Measurements from ENCODE around the gene EXOC4. TPM values are rescaled to one million over a fixed set of nuclear protein-coding genes. Genes with fewer than 3 reads are reported as not detected.

The EXOC4 gene
- total RNA-seq, 1 experiment from 2014 or later: 75.8 TPM

GRCh38 chr7:133371616-133372015 lies 118.7 kb downstream of the EXOC4 start:
- Histone ChIP-seq H3K27ac (ENCODE audit: insufficient read length, low read depth, low read length) (no peak overlapping the region), H3T11ph (ENCODE audit: low read length) (no peak overlapping the region), H3K79me2 (ENCODE audit: insufficient read depth, low read length) (no peaks in the 10 kb centered on the region), H2BK120ac (ENCODE audit: low read depth, low read length, poor library complexity, severe bottlenecking) (no peak overlapping the region), H3K4me2 (ENCODE audit: insufficient read depth, insufficient read length, low read length) (no peak overlapping the region), H3K79me1 (ENCODE audit: insufficient read depth, low read depth, low read length, poor library complexity, severe bottlenecking) (no peaks in the 10 kb centered on the region), H4K8ac (replicated peaks; ENCODE audit: insufficient read length, low read depth, low read length) (no peak overlapping the region), H4K91ac (ENCODE audit: insufficient read length, low read depth, low read length) (no peak overlapping the region), H2BK12ac (ENCODE audit: insufficient read length, low read depth, low read length) (no peak overlapping the region), H2BK20ac (ENCODE audit: low read depth, low read length, poor library complexity, severe bottlenecking) (no peak overlapping the region), H3K9ac (ENCODE audit: extremely low read depth, insufficient read length, low read length) (no peak overlapping the region), H2AFZ (ENCODE audit: low read length) (no peak overlapping the region), H3K14ac (ENCODE audit: insufficient read depth, low read length) (no peak overlapping the region), H3K23ac (ENCODE audit: insufficient read length, low read depth, low read length) (no peak overlapping the region), H4K5ac (ENCODE audit: insufficient read length, low read depth, low read length) (no peak overlapping the region), H3K27me3 (ENCODE audit: insufficient read depth, low read length) (no peaks in the 10 kb centered on the region), H4K20me1 (ENCODE audit: control insufficient read depth, insufficient read depth, insufficient read length) (no peaks in the 10 kb centered on the region), H3K56ac (ENCODE audit: insufficient read length, low read depth, low read length) (no peak overlapping the region), H3K4ac (ENCODE audit: low read depth, low read length) (no peak overlapping the region), H2BK15ac (ENCODE audit: low read depth, low read length) (no peak overlapping the region), H3K23me2 (ENCODE audit: insufficient read length, low read depth, low read length, poor library complexity, severe bottlenecking) (no peaks in the 10 kb centered on the region), H3K18ac (ENCODE audit: insufficient read length, low read depth, low read length) (no peak overlapping the region), H3K9me3 (ENCODE audit: control insufficient read depth, low read depth, low read length) (no peaks in the 10 kb centered on the region), H3K4me1 (ENCODE audit: insufficient read depth, low read length) (peaks cover 2% of the 10 kb centered on the region; the same call in 1 of the 2 replicates), H2AK5ac (ENCODE audit: insufficient read length, low read length) (no peak overlapping the region), H2BK5ac (ENCODE audit: insufficient read length, low read length) (no peak overlapping the region)
- no peak for DNase-seq
- no peaks in the 10 kb centered on the region for H3K27me3 Mint-ChIP-seq (ENCODE audit: low read depth)
- no peak overlapping the region for H3K27ac Mint-ChIP-seq
- no CpG with 5 or more reads among the region's 4 CpGs for WGBS (ENCODE audit: extremely low coverage, insufficient read length, low lambda C conversion rate)
- H3K4me1 Mint-ChIP-seq: peaks cover 15 to 33% of the 10 kb centered on the region in 2 experiments
- TF ChIP-seq CTCF (conservative IDR thresholded peaks at IDR 0.05): no peak
- H3K4me3 Mint-ChIP-seq: no peak overlapping the region
- H3K9me3 Mint-ChIP-seq: no peaks in the 10 kb centered on the region
- H3K36me3 Mint-ChIP-seq (ENCODE audit: insufficient read depth in 1 of 3, low read depth in 3 of 3): peaks cover 4 to 6% (median 6%) of the 10 kb centered on the region in 3 experiments
